GM23248 (cell line): ENCODE measurements around the gene LAMA3. TPM values are rescaled to one million over a fixed set of nuclear protein-coding genes. Genes with fewer than 3 reads are reported as not detected.

Source experiments
- DNase-seq: peaks from one replicate; pipeline ENCODE4 v3.0.0-alpha.2; 2015
- H2AFZ ChIP-seq: fragments of 200-600 bp; sonication (generic); 2 replicates; pipeline ENCODE4 v1.6.1; 2016; ENCODE audit warnings: antibody characterized with exemption
- H3F3A ChIP-seq: fragments of 200-600 bp; sonication (generic); 2 replicates; pipeline ENCODE4 v1.6.1; 2016; ENCODE audit warnings: mild to moderate bottlenecking, antibody characterized with exemption, mixed run types; ENCODE audit not compliant: insufficient read depth
- H3K27ac ChIP-seq: fragments of 200-600 bp; sonication (generic); 2 replicates; pipeline ENCODE4 v1.5.1; 2016; ENCODE audit warnings: mild to moderate bottlenecking
- H3K27me3 ChIP-seq: fragments of 200-600 bp; sonication (generic); replicated peaks from 2 replicates; pipeline ENCODE4 v1.6.1; 2016; ENCODE audit warnings: mild to moderate bottlenecking; ENCODE audit not compliant: insufficient read depth
- H3K36me3 ChIP-seq: fragments of 200-600 bp; sonication (generic); 2 replicates; pipeline ENCODE4 v1.6.1; 2016; ENCODE audit warnings: low read depth, mild to moderate bottlenecking
- H3K4me1 ChIP-seq: fragments of 200-600 bp; sonication (generic); 2 replicates; pipeline ENCODE4 v1.6.1; 2016; ENCODE audit warnings: mild to moderate bottlenecking; ENCODE audit not compliant: insufficient read depth
- H3K4me2 ChIP-seq: fragments of 200-600 bp; sonication (generic); one replicate; pipeline ENCODE4 v1.6.1; 2016; ENCODE audit warnings: mild to moderate bottlenecking; ENCODE audit not compliant: unreplicated experiment
- H3K4me3 ChIP-seq: fragments of 200-600 bp; sonication (generic); 2 replicates; pipeline ENCODE4 v1.5.1; 2016; ENCODE audit warnings: mild to moderate bottlenecking
- H3K79me2 ChIP-seq: fragments of 200-600 bp; sonication (generic); 2 replicates; pipeline ENCODE4 v1.6.1; 2016; ENCODE audit warnings: mild to moderate bottlenecking; ENCODE audit not compliant: insufficient read depth
- H3K9ac ChIP-seq: fragments of 200-600 bp; sonication (generic); 2 replicates; pipeline ENCODE4 v1.6.1; 2016; ENCODE audit warnings: mild to moderate bottlenecking
- H3K9me2 ChIP-seq: fragments of 200-600 bp; sonication (generic); 2 replicates; pipeline ENCODE4 v1.6.1; 2016; ENCODE audit warnings: mixed run types, mild to moderate bottlenecking, moderate library complexity; ENCODE audit not compliant: insufficient read depth
- H3K9me3 ChIP-seq: fragments of 200-600 bp; sonication (generic); one replicate; pipeline ENCODE4 v1.6.1; 2017; ENCODE audit warnings: low read depth
- H4K20me1 ChIP-seq: fragments of 200-600 bp; sonication (generic); 2 replicates; pipeline ENCODE4 v1.6.0; 2016; ENCODE audit not compliant: insufficient read depth
- EZH2 ChIP-seq: fragments of 200-600 bp; sonication (generic); IDR thresholded peaks from 2 replicates; pipeline ENCODE4 v1.6.1; 2018; ENCODE audit warnings: antibody characterized with exemption, mild to moderate bottlenecking; ENCODE audit not compliant: insufficient read depth, poor library complexity, severe bottlenecking
- EZH2phosphoT487 ChIP-seq: fragments of 200-600 bp; sonication (generic); IDR thresholded peaks from 2 replicates; pipeline ENCODE4 v1.6.1; 2018; ENCODE audit warnings: antibody characterized with exemption, moderate library complexity, mild to moderate bottlenecking, low read depth; ENCODE audit not compliant: insufficient read depth
- WGBS, 2 experiments: methylation state at CpG; one replicate each; pipeline ENCODE4 v1.1.6; 2015 to 2017; ENCODE audit warnings: low lambda C conversion rate in 2 of 2, low coverage in 1 of 2; ENCODE audit errors: missing lambda C conversion rate in 2 of 2; 5-methylcytosine and 5-hydroxymethylcytosine counted together
- in situ Hi-C: fragments of 300-500 bp; cut with MboI; formaldehyde crosslinking; loops from 2 replicates; pipeline ENCODE4 v1.15.0; 2020
- polyA plus RNA-seq: library from polyadenylated mRNA; unstranded; fragments of >200 nt; fragmentation: Nextera tagmentation; extraction: Ambion mirVana; gene quantifications from 2 replicates; pipeline ENCODE4 v1.2.1, GENCODE V29; 2016
- total RNA-seq: library from RNA; depleted of rRNA; stranded (reverse); fragments of >200 nt; shearing (Covaris generic); gene quantifications from 2 replicates; pipeline ENCODE4 v1.2.3, GENCODE V29; 2014

Gene LAMA3
- total and polyA plus RNA-seq, 2 experiments from 2014 or later, result 0.93 to 1.9 TPM

GRCh38 chr18:23890589-23890988, 201.3 kb downstream of the LAMA3 start:
- in situ Hi-C loops, result no loop called here
- Histone ChIP-seq H3K36me3 (no peaks in the 10 kb centered on the region), H4K20me1 (no peaks in the 10 kb centered on the region), H2AFZ (no peak overlapping the region), H3K4me1 (peaks cover 13% of the 10 kb centered on the region), H3K79me2 (no peaks in the 10 kb centered on the region), H3K27me3 (no peaks in the 10 kb centered on the region), H3F3A (peaks cover 9% of the 10 kb centered on the region), H3K9ac (no peak overlapping the region), H3K9me2 (no peaks in the 10 kb centered on the region), H3K27ac (no peak overlapping the region), H3K4me3 (no peak overlapping the region), H3K4me2 (no peak overlapping the region), H3K9me3 (no peaks in the 10 kb centered on the region)
- TF ChIP-seq EZH2phosphoT487 (no peak), EZH2 (no peak)
- peak; percentile 59 for DNase-seq

GRCh38 chr18:23893653-23894052, 204.4 kb downstream of the LAMA3 start:
- no peaks in the 10 kb centered on the region for H3K9me3 ChIP-seq
- in situ Hi-C loops, result no loop called here
- no peaks in the 10 kb centered on the region for H3K9me2 ChIP-seq
- no peak overlapping the region for H3K9ac ChIP-seq
- H2AFZ ChIP-seq, result no peak overlapping the region
- H3K27ac ChIP-seq, result no peak overlapping the region
- H3F3A ChIP-seq, result peaks cover 9% of the 10 kb centered on the region
- H3K4me3 ChIP-seq, result no peak overlapping the region
- H3K4me1 ChIP-seq, result peaks cover 13% of the 10 kb centered on the region
- no peak for DNase-seq
- no peaks in the 10 kb centered on the region for H3K79me2 ChIP-seq
- H4K20me1 ChIP-seq, result no peaks in the 10 kb centered on the region
- TF ChIP-seq EZH2 (no peak), EZH2phosphoT487 (no peak)
- no peaks in the 10 kb centered on the region for H3K27me3 ChIP-seq
- no peaks in the 10 kb centered on the region for H3K36me3 ChIP-seq
- WGBS, 2 experiments, result 81 to 84% methylated on average over 5 of the region's 5 CpGs
- no peak overlapping the region for H3K4me2 ChIP-seq

- Histone ChIP-seq H3K27me3 (no peaks in the 10 kb centered on the region), H3K4me3 (no peak overlapping the region), H3F3A (peaks cover 9% of the 10 kb centered on the region), H3K79me2 (no peaks in the 10 kb centered on the region), H3K4me2 (no peak overlapping the region), H3K9me3 (no peaks in the 10 kb centered on the region), H3K9me2 (no peaks in the 10 kb centered on the region), H2AFZ (no peak overlapping the region), H3K4me1 (peaks cover 13% of the 10 kb centered on the region), H3K27ac (no peak overlapping the region), H3K36me3 (no peaks in the 10 kb centered on the region), H3K9ac (no peak overlapping the region), H4K20me1 (no peaks in the 10 kb centered on the region)
- in situ Hi-C loops, result no loop called here
- TF ChIP-seq EZH2phosphoT487 (no peak), EZH2 (no peak)
- DNase-seq, result no peak
- WGBS, 2 experiments, result 82 to 85% methylated on average over 14 of the region's 14 CpGs
These were observed 205.5 kb downstream of the LAMA3 start for GRCh38 chr18:23894661-23895175.

- H3K9me2 ChIP-seq, result no peaks in the 10 kb centered on the region
- H3K9ac ChIP-seq, result no peak overlapping the region
- no peak for DNase-seq
- in situ Hi-C loops, result no loop called here
- TF ChIP-seq EZH2phosphoT487, result no peak
- no peak for TF ChIP-seq EZH2
- no peaks in the 10 kb centered on the region for H3K36me3 ChIP-seq
- no peaks in the 10 kb centered on the region for H3F3A ChIP-seq
- H3K9me3 ChIP-seq, result no peaks in the 10 kb centered on the region
- no peaks in the 10 kb centered on the region for H3K27me3 ChIP-seq
- H3K27ac ChIP-seq, result no peak overlapping the region
- H3K4me3 ChIP-seq, result no peak overlapping the region
- H3K79me2 ChIP-seq, result no peaks in the 10 kb centered on the region
- no peak overlapping the region for H2AFZ ChIP-seq
- no peaks in the 10 kb centered on the region for H4K20me1 ChIP-seq
- no peak overlapping the region for H3K4me2 ChIP-seq
- no peaks in the 10 kb centered on the region for H3K4me1 ChIP-seq
- 85 to 100% methylated on average over 1 of the region's 1 CpG for WGBS, 2 experiments
These were observed 208.0 kb downstream of the LAMA3 start for GRCh38 chr18:23897291-23897690.

GRCh38 chr18:23897733-23898132, 208.5 kb downstream of the LAMA3 start:
- in situ Hi-C loops, result no loop called here
- WGBS, 2 experiments, result 73 to 75% methylated on average over 5 of the region's 5 CpGs
- H3K79me2 ChIP-seq, result no peaks in the 10 kb centered on the region
- H3K4me3 ChIP-seq, result no peak overlapping the region
- no peaks in the 10 kb centered on the region for H3K36me3 ChIP-seq
- DNase-seq, result no peak
- no peaks in the 10 kb centered on the region for H3K9me3 ChIP-seq
- TF ChIP-seq EZH2phosphoT487 (no peak), EZH2 (no peak)
- H3K4me2 ChIP-seq, result no peak overlapping the region
- no peaks in the 10 kb centered on the region for H4K20me1 ChIP-seq
- no peak overlapping the region for H3K9ac ChIP-seq
- no peaks in the 10 kb centered on the region for H3K27me3 ChIP-seq
- H2AFZ ChIP-seq, result no peak overlapping the region
- no peaks in the 10 kb centered on the region for H3K9me2 ChIP-seq
- H3F3A ChIP-seq, result no peaks in the 10 kb centered on the region
- no peak overlapping the region for H3K27ac ChIP-seq
- no peaks in the 10 kb centered on the region for H3K4me1 ChIP-seq
